Adipose tissue (tissue), 3 donors: Measurements from ENCODE around the gene ZBTB34. TPM values are rescaled to one million over a fixed set of nuclear protein-coding genes. Genes with fewer than 3 reads are reported as not detected.

Source experiments
- H3K27ac ChIP-seq: one replicate; pipeline ENCODE4 v1.5.1; 2013; ENCODE audit warnings: low read depth, low read length
- WGBS, 3 donors: extraction: QIAGEN DNeasy Blood & Tissue Kit; methylation state at CpG; one replicate each; pipeline ENCODE4 v1.1.7; 2013; 5-methylcytosine and 5-hydroxymethylcytosine counted together
- polyA plus RNA-seq, 3 donors: library from polyadenylated mRNA; stranded (reverse); fragments of 200-250 nt; gene quantifications; one replicate each; pipeline ENCODE4 v1.2.3, GENCODE V29; 2013
- donor health status: healthy with polysubstance abuse.
- donor health status: Bipolar disorder and iron deficiency.
- donor health status: healthy.

ZBTB34 gene
- polyA plus RNA-seq, 3 donors: 1.5 to 2.9 (median 2.8) TPM

DNA sequence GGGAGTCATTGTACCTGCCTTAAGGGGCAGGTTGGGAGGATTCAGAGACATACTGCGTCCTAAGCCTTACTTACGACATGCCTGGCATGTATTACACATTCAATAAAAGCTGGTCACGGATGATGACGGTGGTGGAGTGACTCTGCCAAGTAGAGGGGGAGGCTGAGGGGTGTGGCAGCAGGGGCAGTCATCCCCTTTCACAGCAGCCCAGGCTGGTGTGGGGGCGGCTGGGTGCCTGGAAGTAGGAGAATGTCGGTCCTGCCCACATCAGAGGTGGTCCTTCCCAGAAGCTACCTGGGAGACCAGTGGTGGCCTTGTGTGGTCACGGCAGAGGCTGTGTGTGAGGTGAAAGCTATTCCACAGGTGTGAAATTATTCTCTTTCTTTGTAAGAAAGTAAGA lies 8.9 kb downstream of the ZBTB34 start:
- H3K27ac ChIP-seq: no peak overlapping the region
- 75 to 88% (median 82%) methylated on average over 7 of the region's 7 CpGs for WGBS, 3 donors

DNA sequence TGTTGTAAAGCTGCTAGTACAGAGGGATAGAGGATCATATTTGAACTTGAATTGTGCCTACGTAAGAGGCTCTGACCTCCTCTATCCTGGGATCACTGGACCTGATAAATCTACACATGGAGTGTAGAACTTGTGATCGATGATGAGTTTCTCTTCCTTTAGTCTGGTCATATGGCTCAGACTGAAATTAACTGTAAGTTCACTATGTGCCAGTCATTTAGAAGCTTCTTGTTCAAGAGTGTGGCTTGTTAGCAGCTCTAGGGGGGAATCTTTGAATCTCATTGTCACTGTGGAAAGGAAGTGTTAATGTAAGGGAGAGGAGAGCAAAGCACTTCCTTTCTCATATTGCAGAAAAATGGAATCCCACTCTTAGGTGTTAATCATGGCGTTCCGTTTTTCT lies 12.1 kb downstream of the ZBTB34 start:
- WGBS, 3 donors: 78 to 84% (median 78%) methylated on average over 4 of the region's 4 CpGs

DNA sequence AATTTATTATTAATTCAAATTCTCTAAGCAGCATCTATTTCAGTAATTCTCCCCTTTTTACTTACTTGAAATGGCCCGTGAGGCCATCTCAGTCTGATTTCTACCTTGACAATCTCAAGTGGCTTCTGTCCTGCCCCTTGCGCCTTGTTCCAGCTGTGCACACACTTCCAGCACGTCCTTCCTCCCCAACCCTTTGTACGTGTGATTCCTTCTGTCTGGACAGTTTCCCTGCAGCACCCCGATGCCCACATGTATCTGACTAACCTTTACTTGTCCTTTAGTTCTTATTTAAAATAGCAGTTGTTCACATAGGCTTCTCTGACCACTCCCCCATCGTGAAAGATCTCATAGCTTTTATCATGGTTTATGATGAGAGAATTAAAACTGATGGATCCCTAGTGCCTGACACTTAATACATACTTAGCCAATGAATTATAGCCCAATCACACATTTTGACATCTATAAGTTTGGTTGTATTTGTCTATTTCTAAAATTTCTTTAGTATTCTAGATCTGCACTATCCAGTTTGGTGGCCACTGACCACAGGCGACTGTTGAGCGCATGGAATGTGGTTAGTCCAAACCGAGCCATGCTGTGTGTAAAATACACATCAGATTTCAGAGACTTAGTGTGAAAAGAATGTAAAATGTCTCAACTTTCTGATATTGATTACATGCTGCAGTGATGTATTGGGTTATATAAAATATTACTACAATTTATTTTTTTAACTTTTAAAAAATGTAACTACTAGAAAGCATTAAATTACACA lies 14.3 kb downstream of the ZBTB34 start:
- WGBS, 3 donors: 72 to 76% (median 76%) methylated on average over 9 of the region's 9 CpGs
- no peak overlapping the region for H3K27ac ChIP-seq

More for the DNA sequence above, 12.1 kb downstream of the ZBTB34 start:
- no peak overlapping the region for H3K27ac ChIP-seq

DNA sequence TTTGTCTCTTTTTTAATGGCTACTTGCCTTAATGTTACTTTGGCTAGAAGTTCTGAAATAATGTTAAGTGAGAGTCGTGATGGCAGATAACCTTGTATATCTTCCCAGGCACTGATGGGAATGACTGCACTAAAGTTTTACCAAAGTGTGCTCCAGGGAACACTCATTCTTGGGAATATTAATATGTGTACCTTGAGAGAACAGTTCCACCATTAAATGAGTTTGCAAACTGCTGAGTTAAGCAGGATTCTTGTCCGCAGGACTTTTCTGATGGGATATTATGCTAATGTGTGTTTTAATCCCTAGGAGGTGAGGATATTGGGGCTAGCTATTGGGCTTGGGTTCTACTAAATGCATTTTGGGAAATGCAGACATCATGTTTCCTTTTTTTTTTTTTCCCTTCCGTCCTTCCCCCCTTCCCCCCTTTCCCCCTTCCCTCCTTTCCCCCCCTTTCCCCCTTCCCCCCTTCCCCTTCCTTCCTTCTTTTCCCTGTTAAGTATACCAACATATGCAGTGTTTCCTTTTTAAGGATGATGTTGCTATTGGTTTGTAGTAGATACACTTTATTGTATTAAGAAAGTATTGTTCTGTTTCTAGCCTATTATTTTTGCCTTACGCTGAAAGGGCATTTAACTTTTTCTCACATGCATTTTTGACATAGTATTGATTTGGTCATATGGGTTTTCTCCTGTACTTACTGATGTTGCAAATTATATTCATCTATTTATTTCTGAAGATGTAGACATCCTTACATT lies 15.5 kb downstream of the ZBTB34 start:
- 70 to 73% (median 72%) methylated on average over 4 of the region's 4 CpGs for WGBS, 3 donors
- H3K27ac ChIP-seq: no peak overlapping the region

DNA sequence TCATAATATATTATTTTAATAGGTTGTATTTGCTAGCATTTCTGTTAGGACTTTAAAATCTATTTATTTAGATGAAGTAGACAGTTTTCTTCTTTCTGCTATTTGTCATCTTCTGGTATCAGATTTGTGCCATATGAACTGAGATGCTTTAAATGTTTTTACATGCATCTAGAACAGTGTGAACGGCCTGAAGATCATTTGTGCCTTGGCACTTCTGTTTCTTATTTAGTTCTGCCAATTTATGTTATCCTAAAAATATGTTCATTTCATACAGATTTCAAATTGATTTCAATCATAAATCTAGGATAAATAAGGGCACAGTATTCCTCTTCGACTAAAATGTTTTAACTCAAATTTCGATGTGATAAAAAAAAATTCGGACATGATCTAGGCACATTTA lies 16.1 kb downstream of the ZBTB34 start:
- WGBS, 3 donors: 84 to 87% (median 85%) methylated on average over 4 of the region's 4 CpGs

DNA sequence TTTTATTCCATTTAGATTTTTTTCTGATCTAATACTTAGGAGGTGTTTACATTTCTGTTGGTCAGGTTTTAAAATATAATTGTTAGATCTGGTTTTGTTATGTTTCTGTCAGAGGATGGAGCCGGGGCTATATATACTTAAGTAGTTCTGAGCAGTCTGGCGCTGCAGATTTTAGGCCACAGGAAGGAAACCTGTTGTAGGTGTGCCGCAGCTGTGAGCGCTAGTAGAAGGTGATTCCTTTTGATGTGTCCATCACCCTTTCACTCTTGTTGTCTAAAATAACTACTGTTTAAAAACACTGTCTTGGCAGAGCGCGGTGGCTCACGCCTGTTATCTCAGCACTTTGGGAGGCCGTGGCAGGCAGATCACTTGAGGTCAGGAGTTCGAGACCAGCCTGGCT lies 17.0 kb downstream of the ZBTB34 start:
- WGBS, 3 donors: 82 to 96% (median 83%) methylated on average over 9 of the region's 9 CpGs
- no peak overlapping the region for H3K27ac ChIP-seq

More for the DNA sequence above, 16.1 kb downstream of the ZBTB34 start:
- H3K27ac ChIP-seq: no peak overlapping the region

DNA sequence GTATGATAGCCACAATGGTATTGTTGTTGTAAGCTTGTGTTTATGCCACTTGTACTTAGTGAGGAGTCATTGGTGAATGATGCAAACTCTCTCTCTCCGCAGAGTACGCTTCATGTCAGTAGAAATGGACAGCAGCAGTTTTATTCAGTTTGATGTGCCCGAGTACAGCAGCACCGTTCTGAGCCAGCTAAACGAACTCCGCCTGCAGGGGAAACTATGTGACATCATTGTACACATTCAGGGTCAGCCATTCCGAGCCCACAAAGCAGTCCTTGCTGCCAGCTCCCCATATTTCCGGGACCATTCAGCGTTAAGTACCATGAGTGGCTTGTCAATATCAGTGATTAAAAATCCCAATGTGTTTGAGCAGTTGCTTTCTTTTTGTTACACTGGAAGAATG lies 18.8 kb downstream of the ZBTB34 start:
- 80 to 85% (median 84%) methylated on average over 9 of the region's 9 CpGs for WGBS, 3 donors
- H3K27ac ChIP-seq: no peak overlapping the region

DNA sequence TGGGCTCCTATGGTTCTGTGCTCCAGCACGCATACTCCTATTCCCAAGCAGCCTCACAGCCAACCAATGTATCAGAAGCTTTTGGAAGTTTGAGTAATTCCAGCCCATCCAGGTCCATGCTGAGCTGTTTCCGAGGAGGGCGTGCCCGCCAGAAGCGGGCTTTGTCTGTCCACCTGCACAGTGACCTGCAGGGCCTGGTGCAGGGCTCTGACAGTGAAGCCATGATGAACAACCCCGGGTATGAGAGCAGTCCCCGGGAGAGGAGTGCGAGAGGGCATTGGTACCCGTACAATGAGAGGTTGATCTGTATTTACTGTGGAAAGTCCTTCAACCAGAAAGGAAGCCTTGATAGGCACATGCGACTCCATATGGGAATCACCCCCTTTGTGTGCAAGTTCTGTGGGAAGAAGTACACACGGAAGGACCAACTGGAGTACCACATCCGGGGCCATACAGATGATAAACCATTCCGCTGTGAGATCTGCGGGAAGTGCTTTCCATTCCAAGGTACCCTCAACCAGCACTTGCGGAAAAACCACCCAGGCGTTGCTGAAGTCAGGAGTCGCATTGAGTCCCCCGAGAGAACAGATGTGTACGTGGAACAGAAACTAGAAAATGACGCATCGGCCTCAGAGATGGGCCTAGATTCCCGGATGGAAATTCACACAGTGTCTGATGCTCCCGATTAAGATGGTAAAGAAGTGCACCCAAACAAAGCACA lies 19.9 kb downstream of the ZBTB34 start:
- no peak overlapping the region for H3K27ac ChIP-seq
- WGBS, 3 donors: 95 to 98% (median 96%) methylated on average over 23 of the region's 23 CpGs

DNA sequence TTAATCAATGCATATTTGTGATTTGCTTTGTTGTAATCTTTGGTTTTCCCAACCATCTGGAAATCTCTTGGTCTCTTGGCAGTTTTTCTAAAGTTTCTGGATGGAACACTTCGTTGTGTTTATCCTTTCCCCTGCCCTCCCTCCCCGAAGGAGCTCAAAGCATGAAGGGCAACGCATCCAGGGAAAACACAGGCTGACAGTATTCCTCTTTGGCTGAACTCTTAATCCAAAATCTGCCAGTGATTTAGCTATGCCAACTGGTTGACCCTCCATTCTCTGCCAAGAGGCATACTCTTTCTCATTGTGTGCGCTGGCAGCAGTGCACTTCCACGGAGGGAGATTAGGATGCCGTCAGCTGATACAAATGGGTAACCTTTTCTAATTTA lies 20.5 kb downstream of the ZBTB34 start:
- 73 to 87% (median 79%) methylated on average over 6 of the region's 6 CpGs for WGBS, 3 donors
- H3K27ac ChIP-seq: no peak overlapping the region

DNA sequence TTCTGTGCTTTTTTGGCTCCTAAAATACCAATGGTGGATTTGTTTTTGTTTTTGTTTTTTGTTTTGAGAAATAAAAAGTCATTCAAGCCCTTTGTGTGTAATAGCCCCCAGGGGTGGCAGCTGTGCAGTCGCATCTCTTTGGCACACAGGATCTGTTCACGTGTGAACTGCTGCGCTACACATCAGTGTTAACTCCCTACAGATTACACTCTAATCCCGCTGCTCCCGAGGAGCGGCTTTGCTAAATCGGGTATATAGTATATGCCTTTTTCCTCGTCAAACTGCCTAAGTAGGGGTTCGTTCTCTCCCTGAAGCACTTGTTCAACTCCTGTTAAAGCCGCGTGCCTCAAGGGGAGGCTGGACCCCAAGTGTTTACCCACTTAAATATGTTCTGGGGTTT lies 22.3 kb downstream of the ZBTB34 start:
- 90 to 96% (median 96%) methylated on average over 11 of the region's 11 CpGs for WGBS, 3 donors

DNA sequence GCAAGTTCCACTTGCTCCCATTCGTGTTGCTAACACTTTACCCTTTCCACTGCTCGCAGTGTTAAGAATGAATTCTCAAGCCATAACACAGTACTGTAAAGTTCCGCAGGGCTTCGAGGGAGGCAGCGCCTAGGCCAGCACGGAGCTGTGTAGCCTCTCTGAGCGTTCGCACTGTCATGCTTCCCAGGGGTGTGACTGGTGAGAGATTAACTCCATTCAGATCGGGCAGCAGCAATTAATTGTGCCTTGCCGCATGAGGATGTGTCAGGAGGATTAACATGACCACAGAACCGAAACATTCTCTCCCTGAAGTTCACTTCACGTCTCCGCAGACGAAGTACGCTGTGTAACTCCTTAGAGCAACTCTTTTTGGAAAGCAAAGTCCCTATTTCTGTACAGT lies 23.2 kb downstream of the ZBTB34 start:
- 80 to 89% (median 85%) methylated on average over 15 of the region's 15 CpGs for WGBS, 3 donors

More for the DNA sequence above, 22.3 kb downstream of the ZBTB34 start:
- no peak overlapping the region for H3K27ac ChIP-seq

DNA sequence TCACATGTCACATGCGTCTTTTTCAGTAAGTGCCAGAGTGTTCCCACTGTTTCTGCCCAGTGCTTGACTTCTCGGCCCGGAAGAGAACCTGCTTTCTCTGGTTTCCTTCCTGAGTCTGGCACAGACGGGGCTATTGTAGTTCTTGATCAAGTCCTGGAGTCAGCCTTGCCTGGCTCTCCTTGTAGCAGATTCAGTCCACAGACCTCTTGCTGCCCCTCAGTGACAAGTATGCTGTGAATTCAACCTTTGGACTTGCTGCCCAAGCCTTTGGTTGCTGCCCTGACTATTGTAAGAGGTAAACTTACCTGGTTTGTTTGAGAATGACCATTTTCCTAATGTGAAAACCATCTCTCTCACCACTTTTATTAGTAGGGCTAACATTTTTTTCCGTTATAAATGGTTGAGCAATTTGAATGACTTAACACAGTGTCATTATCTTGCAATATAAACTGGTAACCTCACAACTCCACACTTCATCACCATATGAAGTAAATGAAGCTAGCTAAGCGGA lies 24.7 kb downstream of the ZBTB34 start:
- 44 to 70% (median 46%) methylated on average over 6 of the region's 6 CpGs for WGBS, 3 donors
- H3K27ac ChIP-seq: no peak overlapping the region

More for the DNA sequence above, 23.2 kb downstream of the ZBTB34 start:
- no peak overlapping the region for H3K27ac ChIP-seq

DNA sequence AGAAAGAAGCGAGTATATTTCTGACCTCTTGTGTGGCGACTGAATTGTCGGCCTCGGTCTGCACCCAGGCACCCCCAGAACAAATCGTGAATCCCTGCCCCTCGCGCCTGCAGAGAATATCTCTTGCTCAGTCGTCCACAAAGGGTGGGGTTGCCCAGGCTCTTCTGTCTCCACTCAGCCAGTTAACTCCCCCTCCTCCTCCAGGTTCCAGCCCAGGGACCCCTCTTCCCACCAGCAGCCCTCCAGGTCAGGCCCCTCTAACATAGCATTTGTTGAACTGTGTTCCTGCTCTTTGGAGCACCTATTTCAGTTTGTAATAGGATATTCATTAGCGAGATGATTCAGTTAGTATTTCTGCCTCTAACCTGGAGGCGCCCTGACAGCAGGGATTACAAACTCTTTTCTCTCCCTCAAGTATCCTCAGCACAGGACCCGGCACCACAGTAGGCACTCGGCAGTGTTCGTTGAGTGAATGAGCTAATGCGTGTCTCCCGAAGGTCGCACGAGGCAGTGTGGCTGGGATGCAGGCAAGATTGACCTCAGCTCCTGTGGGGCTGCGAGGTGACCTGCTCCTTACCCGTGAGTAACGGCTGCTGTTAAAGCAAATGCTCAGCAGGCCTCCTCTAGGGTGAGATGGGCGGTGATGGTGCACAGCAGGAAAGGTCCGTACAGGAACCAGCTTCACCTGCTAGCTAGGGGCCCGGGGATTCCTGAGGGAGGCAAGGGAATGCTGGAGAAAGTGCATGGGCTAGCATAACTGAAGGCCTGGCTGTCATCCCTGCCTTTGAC lies 25.8 kb downstream of the ZBTB34 start:
- H3K27ac ChIP-seq: no peak overlapping the region
- WGBS, 3 donors: 78 to 82% (median 80%) methylated on average over 23 of the region's 23 CpGs

DNA sequence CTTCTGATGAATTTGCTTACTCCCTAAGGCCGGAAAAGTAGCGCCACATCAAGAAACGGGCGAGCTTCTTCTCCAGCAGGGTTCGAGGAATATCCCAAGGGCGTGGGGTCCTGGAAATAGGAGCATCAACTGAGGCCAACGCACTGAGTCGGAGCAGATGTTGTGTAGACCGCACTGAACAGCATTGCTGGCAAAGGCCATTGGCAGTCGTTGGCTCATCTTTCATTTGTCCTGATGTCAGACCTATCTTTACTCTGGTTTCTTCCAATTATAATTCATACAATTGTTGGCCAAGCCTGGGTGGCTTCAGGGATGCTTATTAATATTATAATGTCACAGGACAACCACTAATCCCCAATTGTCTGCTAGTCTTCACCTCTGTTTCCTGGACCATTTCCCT lies 26.5 kb downstream of the ZBTB34 start:
- 75 to 81% (median 78%) methylated on average over 10 of the region's 10 CpGs for WGBS, 3 donors
- H3K27ac ChIP-seq: no peak overlapping the region

DNA sequence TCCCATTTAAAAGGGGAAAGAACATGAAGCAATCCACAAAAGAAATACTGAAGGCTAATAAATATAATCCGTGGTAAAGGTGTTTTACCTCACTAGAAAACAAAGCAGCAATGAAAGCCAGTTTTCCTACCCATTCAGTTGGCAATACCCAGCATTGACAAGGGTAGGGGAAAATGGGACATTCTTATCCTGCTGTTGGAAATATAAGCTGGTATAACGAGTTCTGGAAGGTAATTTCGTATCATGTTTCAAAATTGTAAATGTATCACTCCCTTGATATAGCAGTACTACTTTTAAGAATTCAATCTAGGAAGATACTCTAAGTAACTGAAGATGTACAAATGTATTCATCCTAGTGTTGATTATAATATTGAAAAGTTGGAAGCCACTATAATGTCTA lies 31.2 kb downstream of the ZBTB34 start:
- WGBS, 3 donors: 68 to 95% (median 85%) methylated on average over 3 of the region's 3 CpGs
- H3K27ac ChIP-seq: no peak overlapping the region

DNA sequence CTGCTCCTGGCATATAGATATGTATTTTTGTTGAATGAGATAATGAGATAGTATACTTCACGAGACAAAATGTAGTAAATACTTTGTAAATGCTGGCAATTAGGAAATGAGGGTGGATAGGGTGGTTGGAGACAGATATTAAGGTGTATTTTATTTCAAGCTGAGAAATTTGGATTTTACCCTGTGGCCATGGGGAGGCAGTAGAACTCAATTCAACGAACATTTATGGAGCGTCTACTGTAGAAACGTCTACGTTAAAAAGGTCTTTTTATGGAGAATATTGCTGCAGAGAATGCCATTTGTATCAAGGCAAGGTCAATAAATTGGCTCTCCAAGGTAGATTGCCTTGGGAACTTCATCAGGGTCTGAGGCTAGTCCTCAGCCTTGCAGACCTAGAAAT lies 32.6 kb downstream of the ZBTB34 start:
- WGBS, 3 donors: 14 to 40% (median 32%) methylated on average over 5 of the region's 5 CpGs
- H3K27ac ChIP-seq: no peak overlapping the region

DNA sequence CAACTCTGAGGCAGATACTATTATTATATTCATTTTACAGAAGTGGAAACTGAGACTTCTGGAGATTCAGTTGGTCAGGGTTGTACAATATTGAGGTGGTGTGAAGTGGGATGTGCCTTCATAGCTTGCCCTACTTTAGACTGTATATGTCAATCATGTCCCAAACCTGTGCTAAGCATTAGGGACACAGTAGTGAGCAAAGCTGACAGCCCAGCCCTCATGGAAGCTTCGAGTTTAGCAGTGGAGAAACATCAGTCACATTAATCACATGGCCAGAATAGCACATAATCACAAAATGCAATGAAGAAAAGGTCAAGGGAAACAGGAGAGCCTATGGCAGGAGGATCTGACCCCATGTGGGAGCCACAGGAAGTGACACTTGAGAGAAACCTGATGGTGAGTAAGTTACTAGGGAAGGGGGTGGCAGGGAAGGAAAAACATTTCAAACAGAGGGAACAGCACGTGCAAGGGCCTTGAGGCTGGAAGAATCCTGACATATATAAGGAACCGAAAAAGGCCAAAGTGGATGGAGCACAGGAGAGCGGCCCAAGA lies 33.7 kb downstream of the ZBTB34 start:
- no peak overlapping the region for H3K27ac ChIP-seq
- WGBS, 3 donors: 78 to 83% (median 81%) methylated on average over 4 of the region's 4 CpGs

DNA sequence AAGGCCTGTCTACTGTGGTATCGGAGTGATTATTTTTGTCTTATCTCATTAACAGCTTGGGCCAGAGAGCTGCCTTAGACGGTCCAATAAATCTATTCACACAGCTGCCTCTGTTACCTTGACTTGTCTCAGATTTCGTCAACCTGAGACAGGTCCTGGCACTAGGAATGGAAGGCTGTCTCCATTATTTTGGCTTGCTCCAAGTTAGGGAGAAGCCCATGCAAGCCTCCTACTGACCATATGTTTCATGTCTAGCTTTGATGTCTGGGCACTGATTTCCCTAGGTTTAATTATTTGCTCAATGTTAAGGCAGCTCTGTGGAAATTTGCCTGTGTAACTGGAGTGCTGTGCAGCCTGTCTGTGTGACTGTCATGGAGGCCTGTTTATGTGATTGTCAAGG lies 41.8 kb downstream of the ZBTB34 start:
- 20 to 64% (median 62%) methylated on average over 3 of the region's 3 CpGs for WGBS, 3 donors
- H3K27ac ChIP-seq: no peak overlapping the region
